Kidney (tissue), 14 donors: ENCODE results near the gene RBM47. TPM values are rescaled to one million over a fixed set of nuclear protein-coding genes. Genes with fewer than 3 reads are reported as not detected.

ENCODE experiments used
- DNase-seq, 5 donors: peaks; one replicate each; pipeline ENCODE4 v3.0.0-alpha.2; 2013 to 2020
- FAIRE-seq: peaks from 2 replicates; lab custom pipeline; 2012; peaks lifted over from hg19 to GRCh38; lab: Jason Lieb, UNC
- H3K27ac ChIP-seq, 2 donors: one replicate each; pipeline ENCODE4 v1.7.0; 2013; ENCODE audit warnings: low read depth in 2 of 2, low read length in 2 of 2, inconsistent platforms in 1 of 2
- H3K27me3 ChIP-seq: one replicate; pipeline ENCODE4 v1.7.1; 2013; ENCODE audit warnings: low read length, inconsistent platforms; ENCODE audit not compliant: control insufficient read depth, insufficient read depth
- H3K36me3 ChIP-seq, 3 donors: one replicate each; pipeline versions ENCODE4 v1.7.0 to v1.7.1; 2013; ENCODE audit warnings: low read length in 3 of 3, control low read depth in 1 of 3, inconsistent platforms in 1 of 3; ENCODE audit not compliant: insufficient read depth in 3 of 3, control insufficient read depth in 2 of 3
- H3K4me1 ChIP-seq, 3 donors: one replicate each; pipeline versions ENCODE4 v1.7.0 to v1.7.1; 2013; ENCODE audit warnings: low read length in 3 of 3, inconsistent platforms in 1 of 3, low read depth in 1 of 3; ENCODE audit not compliant: control insufficient read depth in 2 of 3, insufficient read depth in 2 of 3
- H3K4me3 ChIP-seq, 3 donors: one replicate each; pipeline versions ENCODE4 v1.7.0 to v1.8.1; 2013; ENCODE audit warnings: low read length in 3 of 3, control low read depth in 1 of 3, inconsistent platforms in 1 of 3
- H3K9ac ChIP-seq, 3 donors: one replicate each; pipeline versions ENCODE4 v1.7.0 to v1.7.1; 2013; ENCODE audit warnings: low read length in 3 of 3, control low read depth in 1 of 3, inconsistent platforms in 1 of 3
- H3K9me3 ChIP-seq, 3 donors: one replicate each; pipeline versions ENCODE4 v1.7.0 to v1.7.1; 2013; ENCODE audit warnings: low read length in 3 of 3, control low read depth in 1 of 3, inconsistent platforms in 1 of 3; ENCODE audit not compliant: control insufficient read depth in 2 of 3, insufficient read depth in 1 of 3
- intact Hi-C: fragments of 100-400 bp; cut with DNase I; formaldehyde crosslinking; loops from one replicate; pipeline ENCODE4 v1.11.1; 2022
- polyA plus RNA-seq: library from polyadenylated mRNA; stranded (reverse); fragments of 350-450 nt; fragmentation: Illumina TruSeq; extraction: RNeasy Lipid Tissue Mini Kit (QIAGEN cat#74804); gene quantifications from one replicate; pipeline ENCODE4 v1.2.3, GENCODE V29; 2014; ENCODE audit warnings: low read depth, low replicate concordance; ENCODE audit not compliant: insufficient read depth
- total RNA-seq: library from RNA; stranded (reverse); fragmentation: NEBNext Ultra II Directional; extraction: Animal tissue kit (Norgen Biotek cat#: 25700); gene quantifications from one replicate; pipeline ENCODE4 v1.2.1, GENCODE V29; 2021
- TF ChIP-seq, protein P1 (sequence below): IDR thresholded peaks from 3 replicates; pipeline ENCODE4 v1.5.1; 2012; ENCODE audit warnings: mild to moderate bottlenecking, moderate library complexity, borderline replicate concordance; ENCODE audit not compliant: insufficient read depth; ENCODE audit errors: extremely low read depth
- donor health status: control.
- donor health status: control.
- donor health status: control.
- donor health status: control.
- donor health status: control.
- donor health status: DM: yes; HTN: yes; CAD: no.
- donor health status: Normal renal cell carcinoma (clear cell type).

RBM47 gene
- total and polyA plus RNA-seq, 2 donors from 2014 or later: 61.5 to 124 TPM

GRCh38 chr4:40600850-40601249 is 28.8 kb downstream of the RBM47 start:
- intact Hi-C loops: no loop called here
- Histone ChIP-seq H3K27me3 (no peaks in the 10 kb centered on the region), H3K36me3 (no peaks in the 10 kb centered on the region), H3K27ac (no peak overlapping the region), H3K9me3 (no peaks in the 10 kb centered on the region), H3K4me1 (no peaks in the 10 kb centered on the region), H3K4me3 (no peak overlapping the region), H3K9ac (no peak overlapping the region)
- TF ChIP-seq, protein P1, sequence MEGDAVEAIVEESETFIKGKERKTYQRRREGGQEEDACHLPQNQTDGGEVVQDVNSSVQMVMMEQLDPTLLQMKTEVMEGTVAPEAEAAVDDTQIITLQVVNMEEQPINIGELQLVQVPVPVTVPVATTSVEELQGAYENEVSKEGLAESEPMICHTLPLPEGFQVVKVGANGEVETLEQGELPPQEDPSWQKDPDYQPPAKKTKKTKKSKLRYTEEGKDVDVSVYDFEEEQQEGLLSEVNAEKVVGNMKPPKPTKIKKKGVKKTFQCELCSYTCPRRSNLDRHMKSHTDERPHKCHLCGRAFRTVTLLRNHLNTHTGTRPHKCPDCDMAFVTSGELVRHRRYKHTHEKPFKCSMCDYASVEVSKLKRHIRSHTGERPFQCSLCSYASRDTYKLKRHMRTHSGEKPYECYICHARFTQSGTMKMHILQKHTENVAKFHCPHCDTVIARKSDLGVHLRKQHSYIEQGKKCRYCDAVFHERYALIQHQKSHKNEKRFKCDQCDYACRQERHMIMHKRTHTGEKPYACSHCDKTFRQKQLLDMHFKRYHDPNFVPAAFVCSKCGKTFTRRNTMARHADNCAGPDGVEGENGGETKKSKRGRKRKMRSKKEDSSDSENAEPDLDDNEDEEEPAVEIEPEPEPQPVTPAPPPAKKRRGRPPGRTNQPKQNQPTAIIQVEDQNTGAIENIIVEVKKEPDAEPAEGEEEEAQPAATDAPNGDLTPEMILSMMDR: no peak
- DNase-seq (no peak), FAIRE-seq (no peak)

GRCh38 chr4:40599431-40599830 is 30.2 kb downstream of the RBM47 start:
- H3K36me3 ChIP-seq: no peaks in the 10 kb centered on the region
- no peaks in the 10 kb centered on the region for H3K9me3 ChIP-seq
- H3K27ac ChIP-seq: no peak overlapping the region
- intact Hi-C loops: no loop called here
- H3K4me3 ChIP-seq: no peak overlapping the region
- FAIRE-seq (no peak), DNase-seq (no peak)
- H3K9ac ChIP-seq: no peak overlapping the region
- TF ChIP-seq, protein P1: no peak
- H3K4me1 ChIP-seq: no peaks in the 10 kb centered on the region
- H3K27me3 ChIP-seq: no peaks in the 10 kb centered on the region

GRCh38 chr4:40596522-40596921 is 33.1 kb downstream of the RBM47 start:
- Histone ChIP-seq H3K27me3 (no peaks in the 10 kb centered on the region), H3K36me3 (no peaks in the 10 kb centered on the region), H3K4me3 (no peak overlapping the region), H3K9me3 (no peaks in the 10 kb centered on the region), H3K4me1 (peaks cover 0 to 4% (median 2%) of the 10 kb centered on the region in 3 donors), H3K27ac (no peak overlapping the region), H3K9ac (no peak overlapping the region)
- FAIRE-seq (no peak), DNase-seq (no peak)
- intact Hi-C loops: no loop called here
- TF ChIP-seq, protein P1: no peak

- no peak for DNase-seq
- Histone ChIP-seq H3K9me3 (no peaks in the 10 kb centered on the region), H3K4me1 (peaks cover 0 to 4% (median 2%) of the 10 kb centered on the region in 3 donors), H3K27ac (no peak overlapping the region), H3K36me3 (no peaks in the 10 kb centered on the region), H3K4me3 (no peak overlapping the region), H3K9ac (no peak overlapping the region), H3K27me3 (no peaks in the 10 kb centered on the region)
- FAIRE-seq: no peak
- intact Hi-C loops: no loop called here
- TF ChIP-seq, protein P1: no peak
These were observed 33.7 kb downstream of the RBM47 start for GRCh38 chr4:40595981-40596380.
